C1 segment of cervical spinal cord (tissue), 14 donors: ENCODE data around the gene TMEM198.
A peak's percentile ranks its signal among the peaks of the same experiment; 100 is the strongest.

Experiments
- DNase-seq, 14 donors: peaks; one replicate each; lab custom pipeline; 2025; lab: John Stamatoyannopoulos, UW

TMEM198 gene

GRCh38 chr2:219543596-219544358, at the start of gene TMEM198, which contains the start of gene CHPF:
Gene TMEM198 (plus strand): TSS chr2:219544028. CDS start chr2:219544728, 700 bp downstream.
Gene CHPF (minus strand): TSS chr2:219543809. CDS start chr2:219543538, 271 bp downstream.
- peak; percentile 80 to 99 (median 96) for DNase-seq

GRCh38 chr2:219494952-219495530, 48.8 kb upstream of the TMEM198 start:
- no peak for DNase-seq

DNA sequence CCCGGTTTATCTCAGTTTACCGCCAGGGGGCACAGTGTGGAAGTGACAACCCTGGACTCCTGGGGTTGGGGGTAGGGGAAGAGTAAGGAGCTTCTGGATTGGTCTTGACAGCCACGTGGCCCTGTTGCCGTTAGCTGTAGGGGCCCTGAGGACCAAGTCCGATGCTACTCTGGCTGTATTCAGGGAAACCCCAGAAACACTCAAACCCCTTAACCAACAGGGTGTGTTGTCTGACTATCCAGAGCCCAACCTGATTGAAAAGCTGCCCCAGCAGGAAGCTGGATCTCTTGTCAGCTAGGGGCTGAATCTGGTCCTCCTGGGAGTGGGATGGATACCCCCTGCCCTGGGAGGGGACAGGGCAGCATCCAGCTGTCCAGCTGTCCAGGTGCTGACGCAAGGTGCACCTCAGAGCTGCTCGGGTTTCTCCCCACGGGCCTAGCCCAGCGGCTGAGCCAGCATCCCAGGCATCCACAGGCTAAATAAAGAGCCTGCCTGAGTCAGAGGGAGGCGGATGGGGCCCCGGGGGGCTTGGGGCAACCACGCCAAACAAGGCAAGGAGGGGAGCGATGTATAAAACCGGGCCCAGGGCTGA, 48.2 kb upstream of the TMEM198 start:
- peak in 11 of 14 donors; percentile 8 to 51 (median 18) for DNase-seq

DNA sequence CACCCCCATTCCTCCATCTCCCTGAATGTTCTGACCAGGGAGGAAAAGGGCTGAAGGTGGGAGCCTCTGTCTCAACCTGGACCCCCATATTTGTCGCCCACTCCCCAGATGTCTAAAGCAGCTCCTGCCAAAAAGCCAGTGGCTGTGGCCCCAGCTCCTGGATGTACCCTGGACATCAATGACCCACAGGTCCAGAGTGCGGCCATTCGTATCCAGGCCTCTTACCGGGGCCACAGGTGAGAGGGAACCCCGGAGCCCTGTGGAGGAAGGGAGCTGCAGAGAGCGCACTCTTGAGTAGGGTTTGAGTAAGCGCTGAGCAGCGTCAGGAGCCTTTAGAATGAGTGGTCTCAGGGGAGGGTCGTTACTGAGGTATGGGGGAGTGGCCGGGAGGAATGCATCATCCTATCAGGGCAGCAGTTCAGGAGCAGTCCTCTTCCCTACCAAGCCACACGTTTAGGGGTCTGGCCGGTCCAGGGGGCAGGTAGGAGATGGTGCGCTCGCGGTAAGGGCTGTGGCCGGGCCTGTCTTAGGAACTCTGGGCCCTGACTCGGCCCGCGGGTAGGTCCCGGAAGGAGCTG, 47.5 kb upstream of the TMEM198 start:
- DNase-seq = no peak

- DNase-seq = peak in 2 of 14 donors; percentile 8 to 11
Observed at GRCh38 chr2:219496825-219497494, 46.9 kb upstream of the TMEM198 start.

DNA sequence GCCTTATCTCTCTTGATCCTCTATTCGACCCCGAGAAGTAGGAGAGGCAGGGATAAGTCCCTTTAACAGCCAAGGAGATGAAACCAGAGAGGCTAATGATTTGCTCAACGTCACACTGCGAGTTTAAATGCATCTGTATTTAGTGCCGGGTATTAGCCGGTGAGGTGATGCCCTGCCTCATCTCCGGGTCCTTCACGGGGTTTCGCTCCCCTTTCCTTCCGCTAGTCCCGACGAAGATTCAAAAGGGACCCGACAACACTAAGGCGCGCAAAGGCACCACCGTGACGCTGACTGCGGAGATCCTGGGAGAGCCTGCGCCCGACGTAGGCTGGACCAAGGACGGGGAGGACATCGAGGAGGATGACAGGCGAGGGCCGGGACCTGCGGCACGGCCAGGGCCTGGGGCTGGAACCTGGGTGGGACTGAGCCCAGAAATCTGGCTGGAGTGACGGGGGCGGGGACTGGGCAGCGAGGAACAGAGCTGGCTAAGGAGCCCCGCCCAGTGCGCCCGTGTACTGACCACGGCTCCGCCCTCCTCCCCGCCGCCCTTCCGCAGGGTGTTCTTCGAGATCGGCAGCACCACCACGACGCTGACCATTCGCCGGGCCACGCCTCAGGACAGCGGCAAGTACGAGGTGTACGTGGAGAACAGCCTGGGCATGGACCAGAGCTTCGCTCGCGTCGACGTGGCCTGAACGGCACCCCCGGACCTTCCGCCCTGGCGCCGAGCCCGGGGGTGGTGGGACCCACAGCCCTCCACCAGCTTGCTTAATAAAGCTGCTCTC, 46.1 kb upstream of the TMEM198 start:
- peak in 9 of 14 donors; percentile 29 to 59 (median 47) for DNase-seq

- peak; percentile 39 to 94 (median 86) for DNase-seq
Observed at GRCh38 chr2:219498280-219499057, 45.4 kb upstream of the TMEM198 start, which contains the start of gene GMPPA. Gene GMPPA (plus strand): TSS chr2:219498891. CDS start chr2:219499976, 1,085 bp downstream.

- no peak for DNase-seq
Observed at GRCh38 chr2:219499058-219499307, 44.8 kb upstream of the TMEM198 start.

GRCh38 chr2:219499555-219499954, 44.3 kb upstream of the TMEM198 start:
- DNase-seq = no peak

DNA sequence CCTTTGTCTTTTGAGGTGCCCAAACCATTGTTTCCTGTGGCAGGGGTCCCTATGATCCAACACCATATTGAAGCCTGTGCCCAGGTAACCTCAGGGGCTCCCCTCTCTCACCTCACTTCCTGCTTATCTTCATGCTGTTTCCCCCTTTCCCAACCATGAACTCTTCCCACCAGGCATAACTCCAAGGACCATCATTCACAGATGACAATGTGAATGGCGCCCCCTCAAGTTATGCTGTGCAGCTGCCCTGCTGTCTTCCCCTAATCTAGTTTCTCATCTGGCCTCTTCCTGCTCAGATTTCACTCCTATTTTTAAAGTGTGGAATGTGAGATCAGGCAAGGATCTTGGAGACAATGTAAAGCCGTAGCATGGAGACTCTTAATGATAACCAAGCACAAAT, 43.7 kb upstream of the TMEM198 start:
- DNase-seq = no peak

DNA sequence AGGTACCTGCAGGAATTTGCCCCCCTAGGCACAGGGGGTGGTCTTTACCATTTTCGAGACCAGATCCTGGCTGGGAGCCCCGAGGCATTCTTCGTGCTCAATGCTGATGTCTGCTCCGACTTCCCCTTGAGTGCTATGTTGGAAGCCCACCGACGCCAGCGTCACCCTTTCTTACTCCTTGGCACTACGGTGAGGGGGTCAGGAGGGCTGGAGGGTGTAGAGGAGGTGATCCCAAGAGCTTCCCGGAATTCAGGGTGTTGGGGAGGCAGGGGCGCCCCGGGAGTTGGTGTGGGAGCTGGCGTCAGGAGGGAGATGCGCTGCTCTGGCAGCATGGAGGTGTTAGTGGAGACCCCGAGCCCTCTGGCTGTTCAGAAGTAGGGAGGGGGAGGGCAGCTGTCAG, 42.0 kb upstream of the TMEM198 start:
- no peak for DNase-seq

DNA sequence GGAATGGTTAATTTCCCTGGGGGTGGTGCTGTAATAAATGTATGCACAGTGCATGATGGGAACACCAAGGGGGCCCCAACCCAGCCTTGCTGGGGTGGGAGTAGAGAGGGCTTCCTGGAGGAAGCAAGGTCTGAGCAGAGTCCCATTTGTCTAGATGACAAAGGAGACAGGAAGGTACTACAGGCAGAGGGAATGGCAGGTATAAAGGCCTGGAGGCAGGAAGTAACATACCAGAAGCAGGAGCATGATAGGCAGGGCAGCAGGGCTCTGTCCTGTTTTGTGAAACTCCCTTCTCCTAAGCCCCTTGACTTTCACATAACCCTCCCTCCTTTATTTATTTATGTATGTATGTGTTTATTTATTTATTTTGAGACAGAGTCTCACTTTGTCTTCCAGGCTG, 41.2 kb upstream of the TMEM198 start:
- DNase-seq = no peak

DNA sequence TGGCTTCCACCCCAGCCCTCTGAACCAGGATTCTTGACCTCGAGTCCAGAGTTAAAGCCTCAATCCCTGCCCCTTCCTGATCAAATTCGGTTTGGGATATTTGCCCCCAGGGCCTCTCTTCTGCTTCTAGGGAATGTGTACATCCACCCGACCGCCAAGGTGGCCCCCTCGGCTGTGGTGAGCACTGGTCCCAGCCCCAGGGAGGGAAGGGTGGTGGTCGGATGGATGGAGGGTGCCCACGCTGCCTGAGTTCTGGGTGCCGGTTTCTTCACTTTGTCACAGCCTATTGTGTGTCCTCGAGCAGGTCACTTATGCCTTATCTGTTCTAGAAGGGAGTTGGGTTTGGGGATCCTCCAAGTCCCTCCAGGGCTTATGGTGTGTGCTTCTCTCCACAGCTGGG, 38.2 kb upstream of the TMEM198 start:
- DNase-seq = no peak

DNA sequence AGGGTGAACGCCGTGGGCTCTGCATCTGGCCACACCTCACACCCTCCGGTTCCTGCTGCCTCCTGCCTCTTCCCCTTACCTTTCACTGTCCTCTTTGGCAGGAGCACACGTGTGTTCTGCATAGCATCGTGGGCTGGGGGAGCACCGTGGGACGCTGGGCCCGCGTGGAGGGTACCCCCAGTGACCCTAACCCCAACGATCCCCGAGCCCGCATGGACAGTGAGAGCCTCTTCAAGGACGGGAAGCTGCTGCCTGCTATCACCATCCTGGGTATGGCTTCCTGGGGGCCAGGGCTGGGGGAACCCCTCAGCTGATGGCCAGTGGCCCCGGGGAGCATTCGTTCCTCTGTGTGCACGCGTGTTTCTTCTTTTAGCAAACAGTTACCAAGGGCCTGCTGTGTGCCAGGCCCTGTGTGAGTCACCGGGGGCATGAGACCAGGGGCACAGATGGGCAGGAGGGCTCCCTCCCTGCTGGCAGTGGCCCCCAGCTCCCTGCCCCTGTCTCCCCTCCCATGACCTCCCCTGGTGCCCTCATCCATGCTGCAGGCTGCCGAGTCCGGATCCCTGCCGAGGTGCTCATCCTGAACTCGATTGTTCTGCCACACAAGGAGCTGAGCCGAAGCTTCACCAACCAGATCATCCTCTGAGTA, 37.6 kb upstream of the TMEM198 start:
- peak in 2 of 14 donors; percentile 36 to 61 for DNase-seq

- DNase-seq = peak in 7 of 14 donors; percentile 10 to 93 (median 36)
Observed at GRCh38 chr2:219506802-219507526, 36.9 kb upstream of the TMEM198 start.

DNA sequence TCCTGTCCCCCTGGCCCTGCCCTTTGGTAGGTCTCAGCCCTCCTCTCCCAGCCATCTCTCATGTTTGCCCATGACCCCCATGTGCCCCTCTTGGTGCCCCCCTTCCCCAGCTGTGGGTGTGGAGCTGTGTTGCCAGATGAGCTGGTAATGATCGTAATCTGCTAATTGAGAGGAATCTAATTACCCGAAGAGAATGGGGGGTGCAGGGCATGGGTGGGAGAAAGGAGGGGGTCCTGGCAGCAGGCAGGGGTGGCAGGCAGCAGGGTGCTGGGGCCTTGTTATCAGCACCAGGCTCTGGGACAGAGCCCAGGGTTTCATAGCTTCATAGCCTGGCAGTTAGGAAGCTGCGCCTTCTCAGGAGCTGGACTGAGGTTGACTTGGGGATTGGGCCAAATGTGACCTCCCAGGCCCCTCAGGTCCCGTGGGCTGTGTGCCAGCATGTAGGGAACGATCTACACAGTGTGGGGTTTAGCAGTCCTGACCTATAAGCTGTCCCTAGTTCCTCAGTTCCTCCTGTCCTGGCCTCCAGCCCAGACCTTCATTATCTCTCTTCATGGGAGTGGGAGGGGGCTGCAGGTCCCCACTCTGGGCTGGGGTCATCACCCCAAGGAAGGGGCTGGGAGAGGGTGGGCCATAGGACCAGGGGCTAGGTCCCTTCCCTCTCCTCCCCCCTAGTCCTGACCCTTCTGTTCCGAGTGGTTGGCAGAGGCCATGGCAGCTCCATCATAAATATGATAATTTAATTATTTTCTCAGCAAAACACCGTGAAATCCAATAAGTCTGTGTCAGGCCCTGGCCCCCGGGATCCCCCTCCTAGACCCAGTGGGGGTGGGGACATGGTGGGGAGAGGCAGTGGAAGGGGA, 36.0 kb upstream of the TMEM198 start:
- peak in 1 of 14 donors; percentile 67 for DNase-seq

DNA sequence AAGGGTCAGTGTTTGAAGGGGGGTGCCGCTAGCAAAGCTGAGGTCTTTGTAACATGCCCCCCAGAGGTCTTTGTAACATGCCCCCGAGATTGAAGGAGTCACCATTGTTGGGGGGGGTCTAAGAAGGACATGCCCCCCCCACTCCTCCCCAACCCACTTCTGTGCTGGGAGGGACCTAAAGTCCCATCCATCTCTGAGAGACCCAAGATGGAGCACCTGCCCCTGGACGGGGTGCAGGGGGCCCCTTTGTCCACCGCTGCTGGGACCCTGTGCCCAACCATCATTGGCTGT, 35.4 kb upstream of the TMEM198 start:
- no peak for DNase-seq
